Fibroblast of lung (primary cell): ENCODE data around the gene CPS1.

ENCODE experiments used
- CTCF ChIP-seq, 2 donors: IDR thresholded peaks in 1 of 2; conservative IDR thresholded peaks in 1 of 2; 1 replicate in 1 of 2; 2 replicates in 1 of 2; pipeline ENCODE4 v1.5.1; 2011 to 2012; ENCODE audit warnings: low read length in 2 of 2, control low read depth in 1 of 2, inconsistent platforms in 1 of 2, low read depth in 1 of 2, mild to moderate bottlenecking in 1 of 2
- EZH2 ChIP-seq: IDR thresholded peaks from 2 replicates; pipeline ENCODE4 v1.5.1; 2012; ENCODE audit warnings: low read length, control low read depth, mild to moderate bottlenecking; ENCODE audit errors: missing control alignments

GRCh38 chr2:210616074-210616473 is 59.7 kb downstream of the CPS1 start:
- no peak for TF ChIP-seq CTCF (conservative IDR thresholded peaks at IDR 0.05 in 1 of 2, IDR thresholded peaks at IDR 0.05 in 1 of 2; ENCODE audit: low read depth in 1 of 2, low read length in 2 of 2)
- TF ChIP-seq EZH2 = no peak
